Measurements from ENCODE around the gene NCBP3.

GRCh38 chr17:3762922-3763776, 82.9 kb downstream of the NCBP3 start:
- no peak for TF ChIP-seq CTCF (IDR thresholded peaks at IDR 0.05; ENCODE audit: low read depth, low read length)
- no peak for TF ChIP-seq POLR2A (IDR thresholded peaks at IDR 0.05; ENCODE audit: extremely low read depth, insufficient read length)
